B cell (primary cell): ENCODE data around the gene HSPA1A. TPM values are rescaled to one million over a fixed set of nuclear protein-coding genes. Genes with fewer than 3 reads are reported as not detected.
"Not testable (repeated sequence)": the region's sequence is repeated elsewhere in the genome, so short reads cannot be mapped to it uniquely, and the experiment has no call there.

ENCODE experiments used
- ATAC-seq: fragments of 200-7000 bp; cut with Tn5 transposase; one replicate; pipeline ENCODE4 v1.10.0; 2021; ENCODE audit warnings: low read depth, mild to moderate bottlenecking, moderate number of reproducible peaks, moderate library complexity
- CTCF ChIA-PET: fragments of 350-600 bp; sonication (Branson Sonifier 250); formaldehyde crosslinking; loops from one replicate; lab custom pipeline; 2021; ENCODE audit warnings: antibody characterized with exemption, inconsistent platforms; lab: Charles Lee
- POLR2A ChIA-PET: fragments of 350-600 bp; sonication (Branson Sonifier 250); formaldehyde crosslinking; loops from one replicate; lab custom pipeline; 2021; ENCODE audit warnings: antibody characterized with exemption; lab: Charles Lee
- DNase-seq: peaks from one replicate; pipeline ENCODE4 v3.0.0; 2013
- H2AFZ ChIP-seq: 2 replicates; pipeline ENCODE4 v1.6.1; 2012; ENCODE audit warnings: mild to moderate bottlenecking, low read depth, low read length; ENCODE audit not compliant: insufficient read depth, poor library complexity, severe bottlenecking
- H3K27ac ChIP-seq, 2 donors: 1 replicate in 1 of 2; 2 replicates in 1 of 2; pipeline ENCODE4 v1.5.1; 2012 to 2013; ENCODE audit warnings: low read length in 2 of 2, mild to moderate bottlenecking in 2 of 2, moderate library complexity in 1 of 2
- H3K27me3 ChIP-seq, 4 experiments: fragments of 200-600 bp in 1 of 4; sonication (generic) in 1 of 4; replicated peaks in 1 of 4; 1 replicate in 2 of 4; 2 replicates in 2 of 4; pipeline versions ENCODE4 v1.6.1 to v1.7.0; 2013 to 2016; ENCODE audit warnings: low read length in 3 of 4, mild to moderate bottlenecking in 2 of 4, mixed read lengths in 1 of 4, moderate library complexity in 1 of 4; ENCODE audit not compliant: insufficient read depth in 4 of 4, control insufficient read depth in 3 of 4; ENCODE audit errors: control extremely low read depth in 1 of 4
- H3K36me3 ChIP-seq, 2 experiments: replicated peaks in 1 of 2; 1 replicate in 1 of 2; 2 replicates in 1 of 2; pipeline versions ENCODE4 v1.6.1 to v1.7.1; 2013; ENCODE audit warnings: low read length in 1 of 2; ENCODE audit not compliant: insufficient read depth in 2 of 2, control insufficient read depth in 1 of 2; ENCODE audit errors: control extremely low read depth in 1 of 2, extremely low read depth in 1 of 2
- H3K4me1 ChIP-seq, 2 donors: fragments of 200-600 bp in 1 of 2; sonication (generic) in 1 of 2; 1 replicate in 1 of 2; 2 replicates in 1 of 2; pipeline versions ENCODE4 v1.5.1 to v1.6.1; 2013 to 2017; ENCODE audit warnings: low read length in 2 of 2; ENCODE audit not compliant: control insufficient read depth in 2 of 2, insufficient read depth in 2 of 2
- H3K4me2 ChIP-seq: replicated peaks from 2 replicates; pipeline ENCODE3; 2012; ENCODE audit warnings: mild to moderate bottlenecking, low read depth, low read length; ENCODE audit not compliant: poor library complexity, severe bottlenecking
- H3K4me3 ChIP-seq, 5 experiments: fragments of 200-600 bp in 1 of 5; sonication (generic) in 1 of 5; 1 replicate in 3 of 5; 2 replicates in 2 of 5; pipeline versions ENCODE4 v1.5.1 to v1.7.0; 2011 to 2016; ENCODE audit warnings: low read length in 4 of 5, mild to moderate bottlenecking in 4 of 5, low read depth in 2 of 5, control low read depth in 1 of 5, moderate library complexity in 1 of 5; ENCODE audit not compliant: insufficient read depth in 1 of 5; ENCODE audit errors: control extremely low read depth in 1 of 5, extremely low read depth in 1 of 5
- H3K79me2 ChIP-seq: fragments of 200-600 bp; sonication (generic); one replicate; pipeline ENCODE4 v1.6.0; 2016; ENCODE audit warnings: low read length; ENCODE audit not compliant: control insufficient read depth, insufficient read depth
- H3K9ac ChIP-seq: fragments of 200-600 bp; sonication (generic); 2 replicates; pipeline ENCODE4 v1.6.1; 2017; ENCODE audit warnings: mild to moderate bottlenecking, low read length, moderate library complexity
- H3K9me3 ChIP-seq, 3 donors: one replicate each; pipeline versions ENCODE4 v1.6.1 to v1.7.1; 2013; ENCODE audit warnings: low read length in 2 of 3; ENCODE audit not compliant: control insufficient read depth in 2 of 3, insufficient read depth in 1 of 3; ENCODE audit errors: control extremely low read depth in 1 of 3
- H4K20me1 ChIP-seq: 2 replicates; pipeline ENCODE4 v1.6.0; 2012; ENCODE audit warnings: mild to moderate bottlenecking, low read length; ENCODE audit not compliant: insufficient read depth, control insufficient read depth, poor library complexity, severe bottlenecking
- H3K27ac Mint-ChIP-seq: one replicate; pipeline ENCODE4 v1.8.0; 2021; ENCODE audit warnings: mixed read lengths
- H3K27me3 Mint-ChIP-seq: one replicate; pipeline ENCODE4 v1.8.0; 2021; ENCODE audit warnings: mixed read lengths
- H3K4me1 Mint-ChIP-seq: one replicate; pipeline ENCODE4 v1.8.0; 2021; ENCODE audit warnings: mixed read lengths
- H3K4me3 Mint-ChIP-seq: one replicate; pipeline ENCODE4 v1.8.0; 2021; ENCODE audit warnings: mixed read lengths
- H3K9me3 Mint-ChIP-seq: one replicate; pipeline ENCODE4 v1.8.0; 2022; ENCODE audit warnings: mixed read lengths; ENCODE audit not compliant: insufficient read depth
- EZH2 ChIP-seq: IDR thresholded peaks from 2 replicates; pipeline ENCODE4 v1.6.1; 2012; ENCODE audit warnings: borderline replicate concordance, low read depth, mild to moderate bottlenecking, moderate library complexity, low read length; ENCODE audit not compliant: insufficient read depth, poor library complexity, severe bottlenecking
- WGBS: methylation state at CpG from one replicate; pipeline ENCODE4 v1.1.5; 2013; ENCODE audit warnings: missing lambda C conversion rate; ENCODE audit not compliant: insufficient coverage; 5-methylcytosine and 5-hydroxymethylcytosine counted together
- intact Hi-C: fragments of 100-400 bp; cut with micrococcal nuclease; formaldehyde crosslinking; loops from one replicate; pipeline ENCODE4 v1.10.0; 2022
- polyA plus RNA-seq: library from polyadenylated mRNA; depleted of rRNA; stranded (reverse); fragments of >200 nt; gene quantifications from 2 replicates; pipeline ENCODE4 v1.2.3, GENCODE V29; 2012
- total RNA-seq, 2 donors: library from RNA; stranded (reverse); fragments of 120-200 nt in 1 of 2; gene quantifications; 1 replicate in 1 of 2; 2 replicates in 1 of 2; pipeline versions ENCODE4 v1.2.3 to v1.2.4, GENCODE V29; 2013 to 2022
- TF ChIP-seq, protein P1 (sequence below): fragments of 200-600 bp; IDR thresholded peaks from one replicate; pipeline ENCODE4 v1.8.0; 2022; ENCODE audit warnings: antibody characterized with exemption, mild to moderate bottlenecking

The HSPA1A gene
- total and polyA plus RNA-seq, 2 donors (not counting 1 experiment from before 2014, with no cell fraction given) = 61.2 to 129 TPM

DNA sequence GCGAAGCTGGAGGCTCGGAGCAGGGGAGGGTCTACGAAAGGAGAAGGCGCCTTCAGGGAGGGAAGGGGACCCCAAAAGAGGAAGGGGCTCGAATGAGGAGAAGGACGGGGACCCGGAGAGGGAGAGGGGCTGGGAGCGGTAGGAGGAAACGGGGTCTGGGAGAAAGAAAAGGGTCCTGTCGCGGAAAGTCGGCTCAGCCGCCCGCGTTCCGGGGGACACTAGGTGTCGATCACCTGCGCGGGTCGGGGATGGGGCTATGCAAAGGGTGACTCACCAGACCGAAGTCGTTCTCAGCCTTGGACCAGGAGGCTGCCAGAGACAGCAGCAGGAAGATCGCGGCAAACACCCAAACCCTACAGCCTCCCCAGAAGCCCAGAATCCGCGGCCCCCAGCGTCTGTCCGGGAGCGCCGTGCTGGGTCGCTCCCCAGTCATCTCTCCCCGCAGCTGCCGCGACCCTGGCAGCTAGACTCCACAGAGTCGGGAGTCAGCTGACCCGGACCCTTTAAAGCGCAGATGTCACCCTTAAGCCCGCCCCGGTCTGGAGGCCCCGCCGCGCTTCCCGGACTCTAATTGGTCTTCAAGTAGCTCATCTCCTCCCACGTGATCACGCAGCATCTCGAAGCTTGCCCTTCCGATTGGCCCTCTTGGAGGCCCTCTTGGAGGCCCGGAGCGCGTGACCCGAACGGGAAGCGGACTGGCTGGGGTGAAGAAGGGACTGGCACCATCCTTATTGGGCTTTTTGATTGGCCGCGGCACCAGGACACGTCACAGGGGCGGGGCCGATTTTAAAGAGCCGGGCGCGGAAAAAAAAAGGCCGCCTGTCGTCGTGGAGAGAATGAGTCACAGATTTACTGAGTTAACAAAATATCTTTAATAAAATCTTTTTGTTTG is 47.2 kb downstream of the HSPA1A start, which contains the start of gene NEU1:
NEU1 (minus strand) TSS at position 478 of the 892 bp plus-strand sequence; CDS start at position 433, 45 bp downstream.
- Histone ChIP-seq H3K4me2 (peak within 1 kb of the TSS; percentile 95), H3K79me2 (peaks cover 17% of the 10 kb centered on the region), H3K9ac (peak within 1 kb of the TSS; percentile 79), H3K4me1 (peaks cover 18 to 23% of the 10 kb centered on the region in 2 donors), H4K20me1 (no peaks in the 10 kb centered on the region), H3K4me3 (peak within 1 kb of the TSS; percentile 69 to 92 (median 85)), H3K27me3 (no peaks in the 10 kb centered on the region), H2AFZ (peak within 1 kb of the TSS; percentile 71), H3K27ac (peak within 1 kb of the TSS; percentile 77 to 91), H3K36me3 (peaks cover 2 to 20% of the 10 kb centered on the region in 2 experiments), H3K9me3 (no peaks in the 10 kb centered on the region)
- DNase-seq (peak; percentile 100), ATAC-seq (peak; percentile 90)
- intact Hi-C loops = loop anchor here (1.0 to 10.0 kb wide), 12 partner anchors 28 to 368 kb away; partner anchors contain the start of genes ABHD16A, BAG6, EHMT2 and HSPA1A
- Mint-ChIP-seq H3K4me1 (peaks cover 24% of the 10 kb centered on the region), H3K4me3 (peak within 1 kb of the TSS; percentile 94), H3K27me3 (no peaks in the 10 kb centered on the region), H3K27ac (peak within 1 kb of the TSS; percentile 92), H3K9me3 (no peaks in the 10 kb centered on the region)
- POLR2A ChIA-PET = interaction anchor here (0.5 to 2.5 kb wide), 16 partner anchors 15 to 1437 kb away, joined by 3 to 15 read pairs (median 4); partner anchors contain the start of genes ABHD16A, DDX39B, GPANK1 and NFKBIL1
- CTCF ChIA-PET = interaction anchor here (0.7 to 3.0 kb wide), 15 partner anchors 24 to 316 kb away, joined by 3 to 29 read pairs (median 5); partner anchors contain the start of genes ATP6V1G2, MSH5, NELFE and SKIC2
- TF ChIP-seq, protein P1, sequence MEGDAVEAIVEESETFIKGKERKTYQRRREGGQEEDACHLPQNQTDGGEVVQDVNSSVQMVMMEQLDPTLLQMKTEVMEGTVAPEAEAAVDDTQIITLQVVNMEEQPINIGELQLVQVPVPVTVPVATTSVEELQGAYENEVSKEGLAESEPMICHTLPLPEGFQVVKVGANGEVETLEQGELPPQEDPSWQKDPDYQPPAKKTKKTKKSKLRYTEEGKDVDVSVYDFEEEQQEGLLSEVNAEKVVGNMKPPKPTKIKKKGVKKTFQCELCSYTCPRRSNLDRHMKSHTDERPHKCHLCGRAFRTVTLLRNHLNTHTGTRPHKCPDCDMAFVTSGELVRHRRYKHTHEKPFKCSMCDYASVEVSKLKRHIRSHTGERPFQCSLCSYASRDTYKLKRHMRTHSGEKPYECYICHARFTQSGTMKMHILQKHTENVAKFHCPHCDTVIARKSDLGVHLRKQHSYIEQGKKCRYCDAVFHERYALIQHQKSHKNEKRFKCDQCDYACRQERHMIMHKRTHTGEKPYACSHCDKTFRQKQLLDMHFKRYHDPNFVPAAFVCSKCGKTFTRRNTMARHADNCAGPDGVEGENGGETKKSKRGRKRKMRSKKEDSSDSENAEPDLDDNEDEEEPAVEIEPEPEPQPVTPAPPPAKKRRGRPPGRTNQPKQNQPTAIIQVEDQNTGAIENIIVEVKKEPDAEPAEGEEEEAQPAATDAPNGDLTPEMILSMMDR = no peak
- TF ChIP-seq EZH2 = no peak
- 0% methylated on average over 54 of the region's 64 CpGs for WGBS

DNA sequence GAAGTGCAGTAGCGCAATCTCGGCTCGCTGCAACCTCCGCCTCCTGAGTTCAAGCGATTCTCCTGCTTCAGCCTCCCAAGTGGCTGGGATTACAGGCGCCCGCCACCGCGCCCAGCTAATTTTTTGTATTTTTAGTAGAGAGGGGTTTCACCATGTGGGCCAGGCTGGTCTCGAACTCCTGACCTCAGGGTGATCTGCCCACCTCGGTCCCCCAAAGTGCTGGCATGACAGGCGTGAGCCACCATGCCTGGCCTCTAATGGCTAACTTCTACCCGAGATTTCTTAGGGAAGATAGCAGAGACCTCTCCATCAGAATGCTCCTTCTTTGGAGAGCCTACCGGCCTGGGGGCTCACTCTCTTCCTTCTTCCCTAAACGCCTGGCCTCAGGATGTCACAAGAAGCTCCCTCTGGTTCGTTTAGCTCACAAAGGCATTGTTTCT is 48.8 kb downstream of the HSPA1A start:
- not testable (repeated sequence) for H3K9me3 Mint-ChIP-seq, DNase-seq, H3K27me3 ChIP-seq, H3K9me3 ChIP-seq, H3K27me3 Mint-ChIP-seq, H3K27ac ChIP-seq, ATAC-seq, H4K20me1 ChIP-seq
- POLR2A ChIA-PET = interaction anchor here (0.6 to 2.5 kb wide), 3 partner anchors 26 to 47 kb away, joined by 3 to 15 read pairs (median 3); no protein-coding TSS in a partner anchor
- H3K4me3 Mint-ChIP-seq = peak overlapping the region; percentile 94
- H3K27ac Mint-ChIP-seq = peak overlapping the region; percentile 92
- peak overlapping the region; percentile 71 for H2AFZ ChIP-seq
- peak overlapping the region; percentile 71 for H3K9ac ChIP-seq
- H3K4me3 ChIP-seq = peak overlapping the region in 4 of 5 experiments; percentile 43 to 68 (median 62)
- peaks cover 18 to 23% of the 10 kb centered on the region in 2 donors for H3K4me1 ChIP-seq
- CTCF ChIA-PET = interaction anchor here (0.8 to 3.0 kb wide), 14 partner anchors 13 to 318 kb away, joined by 3 to 29 read pairs (median 6); partner anchors contain the start of genes ATP6V1G2, LY6G5C and MSH5
- peaks cover 24% of the 10 kb centered on the region for H3K4me1 Mint-ChIP-seq
- peak overlapping the region; percentile 95 for H3K4me2 ChIP-seq
- peaks cover 17% of the 10 kb centered on the region for H3K79me2 ChIP-seq
- intact Hi-C loops = loop anchor here (1.0 to 10.0 kb wide), 4 partner anchors 47 to 369 kb away; partner anchors contain the start of genes HSPA1A, HSPA1L, MICB and VARS1
- peaks cover 2 to 11% of the 10 kb centered on the region in 2 experiments for H3K36me3 ChIP-seq
- 13% methylated on average over 10 of the region's 16 CpGs for WGBS
